Measurements from ENCODE around the gene SMYD3.

Gene SMYD3

DNA sequence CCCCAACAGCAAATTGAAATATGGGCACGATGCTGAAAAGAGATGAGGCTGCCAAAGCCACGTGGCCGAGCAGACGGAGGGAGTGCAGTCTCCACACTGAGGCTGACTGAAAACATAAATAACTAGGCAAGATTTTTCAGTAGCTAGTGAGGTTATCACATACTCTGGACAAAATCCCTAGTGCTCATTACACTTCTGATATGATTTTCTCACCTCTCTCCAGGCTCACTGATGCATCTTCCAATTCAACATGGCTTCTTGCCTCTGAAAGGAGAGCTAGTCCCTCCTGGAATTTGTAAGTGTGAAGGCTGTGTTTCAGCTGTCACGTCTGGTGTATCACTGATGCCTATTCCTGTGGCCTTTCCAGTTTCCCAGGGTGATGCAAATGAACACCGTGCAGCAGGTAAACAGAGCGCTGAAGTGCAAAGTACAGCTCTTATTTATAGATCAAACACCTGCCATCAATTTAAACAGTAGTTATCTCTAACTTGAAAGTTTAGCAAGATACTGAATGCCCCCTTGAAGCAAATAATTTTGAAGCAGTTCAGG lies 696.2 kb downstream of the SMYD3 start:
- no peak for DNase-seq

DNA sequence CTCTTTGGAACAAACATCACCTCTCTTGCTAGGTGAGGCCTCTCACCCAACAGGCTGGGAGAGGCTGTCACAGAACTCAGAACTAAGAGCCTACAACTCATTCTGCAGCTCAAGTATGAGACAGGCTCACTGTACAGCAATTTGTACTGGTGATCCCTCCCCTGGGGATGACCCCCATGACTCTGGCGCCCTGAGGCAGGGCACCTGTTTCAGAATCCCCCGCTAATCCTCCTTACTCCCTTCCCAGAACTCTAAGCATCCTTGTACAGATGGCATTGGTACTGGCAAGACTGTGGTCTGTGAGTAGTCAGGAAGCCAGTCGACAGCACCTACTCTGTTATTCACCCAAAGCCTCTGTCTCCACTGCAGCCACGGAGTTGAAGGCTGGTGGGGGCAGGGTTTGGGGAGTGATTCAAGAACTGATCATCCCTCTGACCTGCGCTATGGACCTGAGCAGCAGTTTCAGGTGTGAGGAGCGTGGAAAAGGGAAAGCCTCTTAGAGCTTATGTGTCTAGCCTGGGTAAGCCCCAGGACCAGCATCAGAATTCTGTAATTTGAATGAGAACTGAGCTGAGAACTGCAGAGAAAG lies 696.8 kb downstream of the SMYD3 start:
- no peak for DNase-seq

DNA sequence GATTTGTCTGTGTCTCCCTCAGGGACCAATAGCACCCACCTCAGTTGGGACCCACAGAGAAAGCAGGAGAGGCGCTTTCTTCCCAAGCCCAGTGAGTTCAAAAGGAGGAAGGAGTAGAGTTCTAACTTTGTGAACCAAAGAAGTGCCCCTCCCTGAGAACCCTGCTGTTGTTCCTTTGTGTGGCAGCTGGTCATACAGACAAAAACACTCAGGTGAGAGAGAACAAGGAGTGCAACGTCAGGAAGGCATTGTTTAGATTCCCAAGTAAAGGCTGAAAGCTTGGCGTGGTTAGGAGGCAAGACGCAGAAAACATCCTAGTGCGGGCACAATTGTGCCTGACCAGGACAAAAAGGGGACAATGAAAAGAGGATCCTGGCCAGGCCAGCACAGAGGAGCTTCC lies 697.7 kb downstream of the SMYD3 start:
- DNase-seq, result no peak

DNA sequence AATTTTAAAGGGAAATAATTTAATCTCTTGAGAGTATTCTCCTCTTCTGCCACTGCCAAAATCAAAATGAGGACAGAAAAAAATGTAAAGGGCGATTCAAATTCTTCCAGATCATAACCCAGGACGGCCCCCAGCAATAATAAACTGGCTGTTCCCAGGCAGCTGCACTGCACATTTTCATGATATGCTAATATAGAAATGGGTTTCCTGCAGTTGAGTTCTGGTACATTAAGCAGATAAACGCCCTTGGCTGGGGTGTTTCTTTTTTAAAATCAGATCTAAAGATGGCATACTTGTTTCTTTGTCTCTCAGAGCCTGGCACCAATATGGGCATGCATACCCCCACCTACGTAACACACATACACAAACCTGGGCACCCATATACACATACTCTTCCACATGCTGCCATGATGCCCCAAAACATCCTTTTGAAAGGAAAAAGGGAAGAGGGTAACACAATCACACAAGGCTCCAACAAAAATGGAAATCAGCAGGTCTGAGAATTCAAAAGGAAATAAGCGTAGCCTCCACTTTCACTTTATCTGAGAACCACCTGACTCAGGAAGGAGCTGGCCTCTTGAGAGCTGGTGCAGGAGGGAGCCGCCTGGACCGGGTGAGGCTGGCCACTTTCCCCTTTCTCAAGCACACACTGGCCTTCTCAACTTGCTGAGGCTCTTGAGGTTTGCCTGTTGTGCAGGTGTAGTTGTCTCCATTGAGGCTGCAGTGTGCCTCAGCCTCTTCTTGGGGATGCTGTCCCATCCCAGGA lies 698.9 kb downstream of the SMYD3 start:
- no peak for DNase-seq

DNA sequence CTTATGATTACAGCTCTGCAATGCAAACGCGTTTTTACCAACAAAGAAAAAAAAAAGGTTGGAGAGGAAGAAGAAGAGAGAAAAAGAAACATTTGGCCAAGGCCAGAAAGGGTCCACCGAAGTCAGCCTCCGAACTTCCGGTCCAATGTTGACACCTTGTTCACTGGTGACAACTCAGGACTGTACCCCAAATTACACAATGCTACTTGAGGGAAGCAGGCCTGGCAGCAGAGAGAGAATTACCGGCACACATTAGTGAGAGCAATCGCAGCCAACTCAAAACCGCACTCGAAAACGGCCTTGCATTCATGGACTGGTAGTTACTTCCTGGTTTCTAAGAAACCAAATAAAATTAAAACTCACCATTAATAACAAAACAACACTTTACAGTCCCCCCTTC lies 699.8 kb downstream of the SMYD3 start:
- no peak for DNase-seq

DNA sequence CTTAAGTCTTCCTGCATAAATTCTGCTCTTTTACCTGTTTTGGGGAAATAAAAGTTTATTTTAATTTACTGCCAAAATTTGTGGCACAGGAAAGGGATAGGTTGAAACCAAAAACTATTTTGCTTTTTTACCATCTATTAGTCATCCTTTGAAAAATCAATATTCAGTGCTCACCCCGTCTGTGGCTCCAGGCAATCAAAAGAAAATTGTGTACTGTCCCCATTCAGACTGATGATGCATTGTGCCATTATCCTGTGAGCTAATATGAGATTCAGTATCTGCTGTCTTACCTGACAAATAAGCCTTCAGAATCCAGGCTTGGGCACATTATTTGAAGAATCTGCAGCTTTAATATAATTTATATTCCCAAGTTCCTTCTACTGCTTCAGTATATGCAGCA lies 701.5 kb downstream of the SMYD3 start:
- no peak for DNase-seq

DNA sequence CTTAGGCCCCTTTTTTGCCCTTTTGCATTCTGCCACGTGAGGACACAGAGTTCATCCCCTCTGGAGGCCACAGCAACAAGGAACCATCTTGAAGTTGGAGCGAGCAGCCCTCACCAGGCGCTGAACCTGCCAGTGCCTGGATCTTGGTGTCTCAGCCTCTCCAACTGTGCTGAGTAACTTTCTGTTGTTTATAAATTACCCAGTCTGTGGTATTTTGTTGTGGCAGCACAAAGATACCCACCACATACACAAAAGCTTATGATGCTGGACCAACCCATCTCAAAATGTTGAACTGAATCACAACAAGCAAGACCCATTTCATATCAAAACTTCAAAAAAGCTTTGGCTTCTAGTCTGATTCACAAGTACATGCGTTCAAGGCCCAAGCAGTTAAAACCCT lies 702.4 kb downstream of the SMYD3 start:
- no peak for DNase-seq

DNA sequence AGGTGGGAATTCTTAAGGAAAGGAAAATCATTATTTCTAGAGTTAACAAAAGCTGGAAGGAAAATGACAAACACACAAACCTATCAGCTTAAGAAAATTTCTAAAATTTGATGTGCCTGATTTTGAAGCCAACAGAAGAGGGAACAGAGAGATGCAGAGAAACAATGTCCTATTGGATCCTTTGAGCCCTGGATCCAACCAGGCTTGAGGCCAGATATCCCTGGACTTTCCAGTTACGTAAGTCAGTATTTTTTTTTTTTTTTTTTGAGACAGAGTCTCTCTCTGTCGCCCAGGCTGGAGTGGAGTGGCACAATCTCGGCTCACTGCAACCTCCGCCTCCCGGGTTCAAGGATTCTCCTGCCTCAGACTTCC lies 703.4 kb downstream of the SMYD3 start:
- no peak for DNase-seq

DNA sequence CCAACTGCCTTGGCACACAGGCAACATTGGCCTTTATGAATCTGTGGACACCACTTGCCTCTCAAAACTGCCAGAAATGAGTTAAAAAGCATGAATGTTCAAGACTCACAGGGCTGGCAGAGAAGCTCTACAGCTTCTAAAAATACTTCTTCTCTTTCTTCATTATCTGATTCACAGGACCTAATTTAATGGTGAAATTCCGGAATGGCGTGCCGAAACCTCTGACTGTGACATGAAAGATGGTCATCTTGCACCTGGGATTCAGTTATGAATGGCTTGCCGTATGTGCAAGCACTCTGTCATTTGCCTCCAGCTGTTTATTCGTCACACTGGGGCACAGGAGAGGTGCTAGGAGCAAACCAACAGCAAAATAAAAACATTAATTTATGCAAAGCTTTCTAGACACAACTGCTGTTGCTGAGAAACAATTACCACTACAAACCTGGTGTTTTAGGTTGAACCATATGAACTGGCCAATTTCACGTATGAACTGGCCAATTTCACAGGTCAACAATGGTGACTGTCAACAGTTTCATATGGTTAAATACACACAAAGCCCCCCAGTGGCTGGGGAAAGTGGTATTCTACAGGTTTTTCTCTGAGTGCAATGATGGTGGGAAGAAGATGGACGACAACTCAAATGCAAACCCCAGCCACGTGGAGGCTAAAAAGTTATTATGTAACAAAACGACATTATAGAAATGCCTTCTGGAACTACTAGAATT lies 704.0 kb downstream of the SMYD3 start:
- DNase-seq, result no peak

DNA sequence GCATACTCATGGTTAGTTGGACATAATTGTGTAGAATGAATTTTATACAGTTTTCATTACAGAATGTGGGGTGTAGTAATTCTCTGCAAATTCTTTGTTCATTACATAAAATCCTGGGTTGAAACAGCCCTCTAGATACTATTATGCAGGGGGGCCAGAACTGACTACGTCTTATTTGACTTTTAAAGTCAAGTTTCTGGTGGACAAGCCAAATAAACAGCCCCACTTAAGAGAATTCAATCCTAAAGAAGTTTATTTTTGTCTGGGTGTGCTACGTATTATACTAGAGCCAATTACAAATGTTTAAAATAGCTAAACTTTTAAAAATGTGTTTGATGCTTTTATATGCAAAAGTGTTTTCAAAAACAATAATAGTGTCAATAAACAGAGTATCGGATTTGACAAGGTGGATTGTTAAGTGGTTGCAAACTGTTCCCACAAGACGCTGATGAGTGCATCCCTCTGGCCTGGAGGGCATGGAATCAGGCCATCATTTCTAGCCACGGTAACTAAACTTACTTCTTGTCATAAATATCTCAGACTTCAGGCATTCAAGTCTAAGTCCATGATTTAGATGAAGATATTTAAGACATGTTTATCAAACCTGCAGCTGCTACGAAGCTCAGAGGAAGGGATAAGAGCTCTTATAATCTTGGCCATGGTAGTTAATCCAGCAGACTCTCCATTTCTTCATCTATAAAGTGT lies 706.0 kb downstream of the SMYD3 start:
- no peak for DNase-seq

DNA sequence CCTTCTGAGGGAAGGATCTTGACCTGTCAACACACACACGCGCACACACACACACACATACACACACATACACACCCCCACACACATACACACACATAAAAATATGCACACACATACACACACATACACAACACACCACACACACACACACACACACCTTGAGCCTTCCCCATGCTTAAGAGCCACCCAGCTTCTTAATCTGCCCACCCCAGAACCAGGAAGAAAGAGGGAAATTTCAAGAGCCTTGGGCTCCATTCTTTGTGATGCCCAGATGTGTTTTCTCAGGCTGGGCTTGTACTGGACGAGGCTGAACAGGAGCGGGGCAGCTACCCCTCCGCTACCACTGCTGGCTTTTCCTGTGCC lies 708.7 kb downstream of the SMYD3 start:
- DNase-seq, result no peak

DNA sequence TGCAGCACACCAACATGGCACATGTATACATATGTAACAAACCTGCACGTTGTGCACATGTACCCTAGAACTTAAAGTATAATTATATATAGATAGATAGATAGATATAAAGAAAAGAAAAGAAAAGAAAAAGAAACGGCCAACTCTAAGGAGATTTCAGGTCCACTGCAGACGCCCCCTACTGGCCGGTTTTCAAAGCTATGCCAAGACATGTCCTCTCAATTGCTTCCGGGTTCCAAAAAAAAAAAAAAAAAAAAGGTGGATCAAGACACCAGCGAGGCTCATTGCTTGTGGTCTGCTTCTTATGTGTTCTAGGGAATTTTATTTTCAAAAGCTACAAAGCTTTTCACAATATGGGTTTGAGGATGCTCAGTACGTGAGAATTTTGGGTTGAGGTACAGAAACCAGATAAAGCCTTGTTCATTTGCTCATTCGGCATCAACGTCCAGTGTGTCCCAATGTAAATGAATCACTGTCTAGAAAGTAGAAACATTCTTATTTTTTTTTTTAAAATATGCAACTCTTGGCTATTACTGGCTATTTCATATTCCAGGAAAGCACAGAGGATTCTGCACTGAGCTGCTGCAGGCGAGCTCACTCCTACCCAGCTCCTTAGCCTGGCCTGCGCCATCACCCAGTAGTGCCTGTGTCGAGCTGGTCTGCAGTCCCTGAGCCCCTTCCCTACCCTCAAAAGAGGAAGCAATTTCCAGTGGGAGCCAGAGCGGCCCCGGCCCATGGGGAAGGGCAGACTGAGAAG lies 709.3 kb downstream of the SMYD3 start:
- no peak for DNase-seq

DNA sequence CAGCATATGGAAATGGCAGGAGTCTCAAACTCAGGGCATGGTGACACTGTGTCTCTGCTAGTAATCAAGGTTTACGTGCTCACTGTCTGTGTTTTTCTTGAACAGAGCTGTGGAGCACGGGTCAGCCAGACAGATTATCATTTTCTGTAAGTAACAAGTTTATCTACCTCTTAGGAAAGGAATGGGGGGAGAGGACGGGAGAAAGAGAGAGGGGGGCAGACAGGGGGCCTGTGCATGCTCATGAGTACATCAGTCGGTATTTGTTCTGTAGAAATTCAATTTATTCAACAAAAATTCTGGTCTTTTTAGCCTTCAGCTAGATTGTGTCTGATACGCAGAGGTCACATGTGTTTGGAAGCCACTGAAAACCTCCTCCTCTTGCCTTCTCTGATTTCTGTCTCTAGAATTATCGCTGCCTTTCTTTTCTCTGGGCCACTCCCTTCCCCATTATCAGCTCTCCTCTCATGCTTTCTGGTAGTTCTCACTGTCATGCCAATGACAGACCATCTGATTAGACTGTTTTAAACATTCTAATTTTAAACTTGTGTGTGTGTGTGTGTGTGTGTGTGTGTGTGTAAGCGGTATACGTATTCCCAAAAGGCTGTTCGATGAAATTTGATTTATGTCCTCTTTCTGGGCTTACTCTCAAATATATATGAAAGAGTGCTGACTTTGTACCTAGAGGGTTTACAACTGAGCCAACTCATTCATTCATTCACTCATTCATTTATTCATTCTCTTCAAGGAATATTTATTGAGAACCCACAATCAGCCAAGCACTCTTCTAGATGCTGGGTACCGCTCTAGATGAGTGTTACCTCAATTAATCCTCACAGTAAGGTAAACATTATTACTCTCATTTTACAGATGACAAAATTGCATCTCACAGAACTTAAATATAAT lies 715.4 kb downstream of the SMYD3 start:
- no peak for DNase-seq

DNA sequence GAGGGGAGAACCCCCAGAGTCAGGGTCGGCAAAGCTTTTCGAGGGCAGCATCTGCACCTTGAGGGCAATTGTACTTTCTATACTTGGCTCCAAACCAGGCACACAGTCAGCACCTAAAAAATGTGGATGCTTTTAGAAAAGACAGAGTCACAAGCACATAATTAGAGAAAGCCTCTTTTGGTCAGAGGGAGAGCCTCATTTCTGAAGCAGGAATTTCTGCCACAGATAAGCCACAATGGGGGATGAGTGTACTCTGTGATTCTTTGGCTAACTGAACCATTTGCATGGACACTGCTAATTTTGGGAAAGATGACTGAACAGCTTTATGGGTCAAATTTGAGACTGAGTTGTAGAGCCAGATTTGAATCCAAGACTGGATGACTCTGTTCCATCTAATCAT lies 716.6 kb downstream of the SMYD3 start:
- DNase-seq, result peak; percentile 59

DNA sequence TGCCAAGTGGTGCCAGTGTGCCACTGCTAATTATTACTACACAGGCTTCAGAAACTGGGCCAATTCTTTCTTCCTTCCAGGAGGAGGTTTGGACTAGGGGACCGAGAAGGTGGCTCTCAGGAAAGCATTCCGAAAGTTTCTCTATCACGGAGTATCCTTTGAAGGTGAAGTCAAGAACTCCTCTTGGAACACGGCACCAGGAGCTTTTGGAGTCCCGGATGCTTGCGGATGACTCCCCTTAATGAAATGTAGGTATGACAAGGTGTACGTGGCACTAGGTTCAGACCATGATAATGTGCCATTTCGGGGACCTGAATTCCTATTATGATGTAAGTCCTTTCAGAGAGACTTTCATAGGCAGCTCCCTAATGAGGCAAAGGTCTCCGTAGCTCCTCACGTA lies 718.2 kb downstream of the SMYD3 start:
- no peak for DNase-seq

DNA sequence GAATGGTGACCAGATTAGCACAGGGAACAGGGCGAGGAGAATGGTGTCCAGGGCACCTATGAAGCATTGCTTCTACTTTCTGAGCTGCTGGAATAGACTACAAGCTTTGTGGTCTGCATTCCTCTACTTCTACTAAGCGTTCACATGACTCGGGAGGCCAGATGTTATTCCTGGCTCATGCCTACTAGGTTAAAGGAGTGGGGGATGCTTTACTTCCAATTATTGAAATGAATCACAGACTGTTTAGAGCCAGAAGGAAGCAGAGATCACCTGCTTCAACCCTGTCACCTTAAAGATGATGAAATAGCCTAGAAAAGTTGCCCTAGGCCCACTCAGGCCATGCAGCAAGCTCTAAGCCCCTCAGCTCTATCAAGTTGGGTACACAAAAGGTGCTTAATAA lies 718.8 kb downstream of the SMYD3 start:
- DNase-seq, result peak; percentile 99

DNA sequence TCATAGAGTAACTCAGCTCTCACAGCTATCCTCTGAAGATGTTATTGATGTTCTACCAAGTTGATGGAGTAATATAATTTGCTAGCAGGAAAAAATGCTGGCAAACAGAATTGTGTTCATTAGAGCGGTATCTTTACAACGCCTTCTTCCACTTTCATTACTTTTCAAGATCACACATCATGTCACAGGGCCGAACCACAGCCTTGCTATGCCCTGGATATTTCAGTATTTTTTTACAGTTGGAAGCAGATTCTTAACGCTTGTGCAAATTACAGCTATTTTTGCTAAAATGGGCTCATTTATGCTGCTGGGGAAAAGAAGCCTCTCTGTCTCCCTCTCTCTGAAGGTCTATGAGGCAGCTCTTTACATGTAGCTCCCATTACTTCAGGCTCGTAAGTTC lies 720.1 kb downstream of the SMYD3 start:
- no peak for DNase-seq

DNA sequence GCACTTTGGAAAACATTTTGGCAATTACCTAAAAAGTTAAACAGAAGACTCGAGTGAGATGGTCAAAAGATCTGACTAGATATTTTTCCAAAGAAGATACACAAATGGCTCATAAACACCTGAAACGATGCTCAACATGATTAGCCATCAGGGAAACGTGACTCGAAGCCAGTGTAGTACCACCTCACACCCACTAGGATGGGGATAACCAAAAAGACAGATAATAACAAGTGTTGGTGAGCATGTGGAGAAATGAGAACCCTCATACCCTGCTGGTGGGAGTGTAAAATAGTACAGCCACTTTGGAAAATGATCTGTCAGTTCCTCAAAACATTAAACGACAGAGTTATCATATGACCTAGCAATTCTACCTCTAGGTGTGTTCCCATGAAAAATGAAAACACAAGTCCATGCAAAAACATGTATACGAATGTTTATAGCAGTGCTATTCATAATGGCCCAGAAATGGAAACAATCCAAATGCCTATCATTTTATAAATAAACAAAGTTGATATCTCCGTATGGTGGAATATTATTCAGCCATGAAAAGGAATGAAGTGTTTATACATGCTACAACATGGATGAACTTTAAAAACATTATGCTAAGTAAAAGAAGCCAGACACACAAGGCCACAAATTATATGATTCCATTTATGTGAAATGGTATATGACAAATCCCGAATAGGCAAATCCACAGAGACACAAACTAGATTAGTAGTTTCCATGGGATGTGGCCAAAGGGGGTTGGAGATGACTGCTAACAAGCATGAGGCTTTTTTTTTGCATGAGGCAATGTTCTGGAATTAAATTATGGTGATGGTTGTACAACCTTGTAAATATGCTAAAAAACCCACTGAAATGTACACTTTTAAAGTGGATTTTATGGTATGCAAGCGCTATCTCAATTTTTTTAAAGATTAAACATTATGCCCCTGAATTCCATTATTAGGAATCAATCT lies 727.0 kb downstream of the SMYD3 start:
- DNase-seq, result peak; percentile 16

DNA sequence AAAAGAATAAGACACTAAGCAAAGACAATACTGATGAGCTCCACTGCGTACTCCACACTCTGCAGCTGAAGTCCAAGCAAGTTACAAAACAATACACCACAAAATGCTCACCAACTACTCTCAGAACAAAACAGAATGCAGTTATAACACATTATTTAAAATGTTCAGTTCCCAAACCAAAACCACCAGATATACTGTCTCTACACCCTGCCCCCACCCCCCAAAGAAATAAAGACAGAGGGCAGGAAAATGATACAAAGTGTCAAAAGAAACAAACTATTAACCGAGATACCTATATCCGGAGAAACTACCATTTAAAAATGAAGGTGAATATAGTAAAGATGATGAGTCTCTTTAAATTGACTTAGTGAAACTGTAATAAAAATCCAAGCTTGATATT lies 729.3 kb downstream of the SMYD3 start:
- no peak for DNase-seq

DNA sequence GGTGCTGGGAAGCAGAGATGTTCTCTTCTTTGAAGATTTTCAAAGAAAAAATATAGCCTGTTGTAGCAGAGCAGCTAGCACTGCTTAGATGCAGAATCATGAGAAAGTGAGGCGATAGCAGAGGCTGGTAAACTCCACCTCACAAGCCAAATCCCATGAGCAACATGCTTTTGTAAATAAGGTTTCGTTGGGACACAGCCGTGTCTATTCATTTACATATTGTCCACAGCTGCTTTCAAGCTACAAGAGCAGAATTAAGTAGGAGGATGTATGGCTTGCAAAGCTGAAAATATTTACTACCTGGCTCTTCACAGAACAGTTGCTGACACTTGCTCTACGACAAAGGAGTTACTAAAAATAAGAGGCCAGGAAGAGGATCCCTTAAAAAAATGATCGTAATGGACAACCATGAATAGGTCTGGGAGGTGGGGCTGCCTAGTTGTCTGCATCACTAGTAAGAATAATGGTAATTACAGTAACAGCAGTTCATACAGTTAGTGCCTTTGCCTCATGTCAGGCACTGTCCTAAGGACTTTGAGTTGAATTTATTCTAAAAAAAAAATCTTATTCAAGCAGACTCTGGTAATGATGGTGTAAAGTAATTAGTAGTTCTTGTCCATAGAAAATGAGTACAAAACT lies 730.3 kb downstream of the SMYD3 start:
- no peak for DNase-seq

Data from HCEC 1CT (cell line).